Ectodermal cell (in vitro differentiated cells): ENCODE data around the gene CLINT1.

Source experiments
- H3K27ac ChIP-seq: 2 replicates; pipeline ENCODE4 v1.7.0; 2013; ENCODE audit warnings: mild to moderate bottlenecking, low read depth, low read length; ENCODE audit not compliant: insufficient read depth, poor library complexity, severe bottlenecking
- H3K27me3 ChIP-seq: 2 replicates; pipeline ENCODE4 v1.7.0; 2013; ENCODE audit warnings: mild to moderate bottlenecking, low read length; ENCODE audit not compliant: insufficient read depth, control insufficient read depth, poor library complexity, severe bottlenecking
- H3K36me3 ChIP-seq: one replicate; pipeline ENCODE4 v1.7.0; 2013; ENCODE audit warnings: low read length; ENCODE audit not compliant: control insufficient read depth, insufficient read depth
- H3K4me1 ChIP-seq: one replicate; pipeline ENCODE4 v1.7.0; 2013; ENCODE audit warnings: low read length; ENCODE audit not compliant: control insufficient read depth, insufficient read depth
- H3K4me3 ChIP-seq: 2 replicates; pipeline ENCODE4 v1.7.0; 2013; ENCODE audit warnings: low read depth, low read length, control low read depth; ENCODE audit not compliant: insufficient read depth
- H3K9me3 ChIP-seq: 2 replicates; pipeline ENCODE4 v1.7.0; 2013; ENCODE audit warnings: mild to moderate bottlenecking, low read length, moderate library complexity; ENCODE audit not compliant: control insufficient read depth
- WGBS, 2 experiments: methylation state at CpG; one replicate each; pipeline ENCODE4 v1.1.7; 2013; ENCODE audit warnings: missing lambda C conversion rate in 2 of 2; 5-methylcytosine and 5-hydroxymethylcytosine counted together

The CLINT1 gene

GRCh38 chr5:157766442-157766841 lies 92.5 kb downstream of the CLINT1 start:
- Histone ChIP-seq H3K27ac (no peak overlapping the region), H3K27me3 (no peaks in the 10 kb centered on the region), H3K4me3 (no peak overlapping the region), H3K4me1 (no peaks in the 10 kb centered on the region), H3K9me3 (no peaks in the 10 kb centered on the region), H3K36me3 (no peaks in the 10 kb centered on the region)
- 92 to 96% methylated on average over 7 of the region's 7 CpGs for WGBS, 2 experiments

GRCh38 chr5:157764531-157764930 lies 94.4 kb downstream of the CLINT1 start:
- 91 to 94% methylated on average over 6 of the region's 6 CpGs for WGBS, 2 experiments
- no peak overlapping the region for H3K27ac ChIP-seq
- H3K4me3 ChIP-seq: no peak overlapping the region
- H3K9me3 ChIP-seq: no peaks in the 10 kb centered on the region
- no peaks in the 10 kb centered on the region for H3K4me1 ChIP-seq
- no peaks in the 10 kb centered on the region for H3K36me3 ChIP-seq
- no peaks in the 10 kb centered on the region for H3K27me3 ChIP-seq

GRCh38 chr5:157761690-157762621 lies 97.0 kb downstream of the CLINT1 start:
- no peaks in the 10 kb centered on the region for H3K27me3 ChIP-seq
- H3K4me1 ChIP-seq: no peaks in the 10 kb centered on the region
- 59% methylated on average over 10 of the region's 10 CpGs for WGBS, 2 experiments
- no peak overlapping the region for H3K27ac ChIP-seq
- no peaks in the 10 kb centered on the region for H3K36me3 ChIP-seq
- H3K4me3 ChIP-seq: no peak overlapping the region
- no peaks in the 10 kb centered on the region for H3K9me3 ChIP-seq

GRCh38 chr5:157758706-157759105 lies 100.2 kb downstream of the CLINT1 start:
- H3K4me3 ChIP-seq: no peak overlapping the region
- H3K36me3 ChIP-seq: peaks cover 4% of the 10 kb centered on the region
- no peaks in the 10 kb centered on the region for H3K27me3 ChIP-seq
- H3K4me1 ChIP-seq: no peaks in the 10 kb centered on the region
- H3K9me3 ChIP-seq: no peaks in the 10 kb centered on the region
- no peak overlapping the region for H3K27ac ChIP-seq
- 94 to 95% methylated on average over 1 of the region's 1 CpG for WGBS, 2 experiments

GRCh38 chr5:157756122-157756521 lies 102.8 kb downstream of the CLINT1 start:
- Histone ChIP-seq H3K9me3 (no peaks in the 10 kb centered on the region), H3K36me3 (peaks cover 4% of the 10 kb centered on the region), H3K4me1 (no peaks in the 10 kb centered on the region), H3K27me3 (no peaks in the 10 kb centered on the region), H3K27ac (no peak overlapping the region), H3K4me3 (no peak overlapping the region)
- WGBS, 2 experiments: 95 to 96% methylated on average over 3 of the region's 3 CpGs

- Histone ChIP-seq H3K27ac (no peak overlapping the region), H3K4me1 (no peaks in the 10 kb centered on the region), H3K36me3 (peaks cover 4% of the 10 kb centered on the region), H3K4me3 (no peak overlapping the region), H3K9me3 (no peaks in the 10 kb centered on the region), H3K27me3 (no peaks in the 10 kb centered on the region)
- WGBS, 2 experiments: 85 to 100% methylated on average over 1 of the region's 1 CpG
Measured at GRCh38 chr5:157750320-157750719, 108.6 kb downstream of the CLINT1 start.

GRCh38 chr5:157749462-157749799 lies 109.5 kb downstream of the CLINT1 start:
- H3K9me3 ChIP-seq: no peaks in the 10 kb centered on the region
- peaks cover 7% of the 10 kb centered on the region for H3K4me1 ChIP-seq
- H3K36me3 ChIP-seq: no peaks in the 10 kb centered on the region
- no peak overlapping the region for H3K27ac ChIP-seq
- peaks cover 7% of the 10 kb centered on the region for H3K27me3 ChIP-seq
- WGBS, 2 experiments: 65 to 97% methylated on average over 4 to 8 of the region's 11 CpGs
- H3K4me3 ChIP-seq: no peak overlapping the region

- no peaks in the 10 kb centered on the region for H3K9me3 ChIP-seq
- peaks cover 12% of the 10 kb centered on the region for H3K27me3 ChIP-seq
- H3K36me3 ChIP-seq: no peaks in the 10 kb centered on the region
- H3K4me3 ChIP-seq: no peak overlapping the region
- H3K4me1 ChIP-seq: peaks cover 7% of the 10 kb centered on the region
- WGBS, 2 experiments: 91 to 94% methylated on average over 4 of the region's 4 CpGs
- H3K27ac ChIP-seq: no peak overlapping the region
Measured at GRCh38 chr5:157748760-157749461, 110.0 kb downstream of the CLINT1 start.

- no peaks in the 10 kb centered on the region for H3K36me3 ChIP-seq
- H3K4me1 ChIP-seq: peaks cover 7% of the 10 kb centered on the region
- H3K4me3 ChIP-seq: no peak overlapping the region
- no peak overlapping the region for H3K27ac ChIP-seq
- H3K27me3 ChIP-seq: peaks cover 12% of the 10 kb centered on the region
- 92 to 95% methylated on average over 5 to 8 of the region's 8 CpGs for WGBS, 2 experiments
- no peaks in the 10 kb centered on the region for H3K9me3 ChIP-seq
Measured at GRCh38 chr5:157747766-157748700, 110.9 kb downstream of the CLINT1 start.
